ENCODE results near the gene CXCL10.
"Not testable (repeated sequence)": the region's sequence is repeated elsewhere in the genome, so short reads cannot be mapped to it uniquely, and the experiment has no call there.

CXCL10 gene

GRCh38 chr4:76024065-76024464 is 768 bp upstream of the CXCL10 start:
- DNase-seq, result no peak

- no peak for DNase-seq
Observed at GRCh38 chr4:76022677-76023076, 620 bp downstream of the CXCL10 start.

GRCh38 chr4:76022031-76022430 is 1.3 kb downstream of the CXCL10 start:
- no peak for DNase-seq

- no peak for DNase-seq
Observed at GRCh38 chr4:76017056-76017686, 6.1 kb downstream of the CXCL10 start.

- DNase-seq, result no peak
Observed at GRCh38 chr4:76016393-76016792, 6.9 kb downstream of the CXCL10 start.

GRCh38 chr4:76013540-76013939 is 9.8 kb downstream of the CXCL10 start:
- no peak for DNase-seq

- DNase-seq, result no peak
Observed at GRCh38 chr4:76012388-76012801, 10.9 kb downstream of the CXCL10 start.

- DNase-seq, result no peak
Observed at GRCh38 chr4:76011700-76012387, 11.5 kb downstream of the CXCL10 start.

GRCh38 chr4:76011018-76011670 is 12.2 kb downstream of the CXCL10 start:
- DNase-seq, result no peak

- no peak for DNase-seq
Observed at GRCh38 chr4:76010576-76010975, 12.7 kb downstream of the CXCL10 start.

GRCh38 chr4:76009311-76009710 is 14.0 kb downstream of the CXCL10 start:
- DNase-seq, result no peak

- no peak for DNase-seq
Observed at GRCh38 chr4:76007089-76007862, 16.0 kb downstream of the CXCL10 start, which contains the start of gene CXCL9. Gene CXCL9, minus strand, starts transcription at chr4:76007509. Its CDS starts 60 bp downstream, at chr4:76007449.

GRCh38 chr4:76003620-76004019 is 19.7 kb downstream of the CXCL10 start:
- DNase-seq, result no peak

- DNase-seq, result no peak
Observed at GRCh38 chr4:76003035-76003434, 20.3 kb downstream of the CXCL10 start.

- no peak for DNase-seq
Observed at GRCh38 chr4:76002176-76002575, 21.1 kb downstream of the CXCL10 start.

GRCh38 chr4:76001700-76002099 is 21.6 kb downstream of the CXCL10 start:
- no peak for DNase-seq

- no peak for DNase-seq
Observed at GRCh38 chr4:76000279-76000678, 23.0 kb downstream of the CXCL10 start.

- not testable (repeated sequence) for DNase-seq
Observed at GRCh38 chr4:75998525-75999147, 24.7 kb downstream of the CXCL10 start.

- no peak for DNase-seq
Observed at GRCh38 chr4:75997946-75998345, 25.4 kb downstream of the CXCL10 start.

- DNase-seq, result no peak
Observed at GRCh38 chr4:75997081-75997480, 26.2 kb downstream of the CXCL10 start.

- DNase-seq, result peak; percentile 30 to 62
Observed at GRCh38 chr4:75995727-75996126, 27.6 kb downstream of the CXCL10 start.

- DNase-seq, result no peak
Observed at GRCh38 chr4:75992462-75992861, 30.8 kb downstream of the CXCL10 start.
